Activated CD4-positive, alpha-beta T cell treated with anti-CD3 and anti-CD28 coated beads, Interleukin-2, amount 10 ng/mL, durations not matched to agents 7 days and 5 days (primary cell): ENCODE measurements around the gene ACOT9. TPM values are rescaled to one million over a fixed set of nuclear protein-coding genes. Genes with fewer than 3 reads are reported as not detected.
"Not testable (repeated sequence)": the region's sequence is repeated elsewhere in the genome, so short reads cannot be mapped to it uniquely, and the experiment has no call there.

Experiments used
- CTCF ChIA-PET: fragments of 350-600 bp; sonication (Branson Sonifier 250); formaldehyde crosslinking; loops from one replicate; lab custom pipeline; 2021; ENCODE audit warnings: antibody characterized with exemption; lab: Charles Lee
- POLR2A ChIA-PET: fragments of 350-600 bp; sonication (Branson Sonifier 250); formaldehyde crosslinking; loops from one replicate; lab custom pipeline; 2021; ENCODE audit warnings: antibody characterized with exemption; lab: Charles Lee
- DNase-seq: peaks from one replicate; pipeline ENCODE4 v3.0.0-alpha.2; 2020
- H3K27ac Mint-ChIP-seq: one replicate; pipeline ENCODE4 v1.8.0; 2021; ENCODE audit warnings: mild to moderate bottlenecking, moderate library complexity, mixed read lengths
- H3K27me3 Mint-ChIP-seq: one replicate; pipeline ENCODE4 v1.8.0; 2021; ENCODE audit warnings: mixed read lengths
- H3K36me3 Mint-ChIP-seq: one replicate; pipeline ENCODE4 v1.8.0; 2021; ENCODE audit warnings: low read depth, mixed read lengths
- H3K4me1 Mint-ChIP-seq: one replicate; pipeline ENCODE4 v1.8.0; 2021; ENCODE audit warnings: mixed read lengths
- H3K4me3 Mint-ChIP-seq: one replicate; pipeline ENCODE4 v1.8.0; 2021; ENCODE audit warnings: mild to moderate bottlenecking, moderate library complexity, mixed read lengths
- H3K9me3 Mint-ChIP-seq: one replicate; pipeline ENCODE4 v1.8.0; 2021; ENCODE audit warnings: mixed read lengths
- total RNA-seq, 2 experiments: library from RNA; stranded (reverse); gene quantifications; one replicate each; pipeline ENCODE4 v1.2.3, GENCODE V29; 2021

ACOT9 gene
- total RNA-seq, 2 experiments from 2014 or later = 21.5 to 23.4 TPM

- Mint-ChIP-seq H3K4me1 (peaks cover 11% of the 10 kb centered on the region), H3K36me3 (no peaks in the 10 kb centered on the region), H3K27ac (no peak overlapping the region), H3K9me3 (no peaks in the 10 kb centered on the region), H3K4me3 (no peak overlapping the region), H3K27me3 (no peaks in the 10 kb centered on the region)
- DNase-seq = no peak
- ChIA-PET POLR2A (no interaction called here), CTCF (interaction anchor here (2.9 kb wide), 1 partner anchor 13 kb away, joined by 6 read pairs; no protein-coding TSS in a partner anchor)
These were observed 16.7 kb upstream of the ACOT9 start for GRCh38 chrX:23759821-23760220.

- Mint-ChIP-seq H3K27me3 (no peaks in the 10 kb centered on the region), H3K4me3 (no peak overlapping the region), H3K4me1 (peaks cover 9% of the 10 kb centered on the region), H3K27ac (peak overlapping the region; percentile 5), H3K9me3 (no peaks in the 10 kb centered on the region), H3K36me3 (no peaks in the 10 kb centered on the region)
- peak; percentile 74 for DNase-seq
- CTCF ChIA-PET = interaction anchor here (1.8 kb wide), 1 partner anchor 146 kb away, joined by 7 read pairs; no protein-coding TSS in a partner anchor
- POLR2A ChIA-PET = no interaction called here
These were observed 13.1 kb upstream of the ACOT9 start for GRCh38 chrX:23756165-23756564.

- no peaks in the 10 kb centered on the region for H3K27me3 Mint-ChIP-seq
- H3K27ac Mint-ChIP-seq = no peak overlapping the region
- ChIA-PET CTCF (no interaction called here), POLR2A (no interaction called here)
- DNase-seq = no peak
- no peaks in the 10 kb centered on the region for H3K36me3 Mint-ChIP-seq
- H3K4me3 Mint-ChIP-seq = no peak overlapping the region
- peaks cover 9% of the 10 kb centered on the region for H3K4me1 Mint-ChIP-seq
- H3K9me3 Mint-ChIP-seq = no peaks in the 10 kb centered on the region
These were observed 11.6 kb upstream of the ACOT9 start for GRCh38 chrX:23754664-23755063.

GRCh38 chrX:23752740-23753415 lies 9.8 kb upstream of the ACOT9 start:
- POLR2A ChIA-PET = no interaction called here
- peaks cover 9% of the 10 kb centered on the region for H3K4me1 Mint-ChIP-seq
- no peak overlapping the region for H3K27ac Mint-ChIP-seq
- DNase-seq = no peak
- no peak overlapping the region for H3K4me3 Mint-ChIP-seq
- H3K36me3 Mint-ChIP-seq = no peaks in the 10 kb centered on the region
- H3K9me3 Mint-ChIP-seq = no peaks in the 10 kb centered on the region
- CTCF ChIA-PET = interaction anchor here (1.3 kb wide), 1 partner anchor 149 kb away, joined by 4 read pairs; no protein-coding TSS in a partner anchor
- H3K27me3 Mint-ChIP-seq = no peaks in the 10 kb centered on the region

GRCh38 chrX:23749576-23749975 lies 6.5 kb upstream of the ACOT9 start:
- ChIA-PET POLR2A (no interaction called here), CTCF (no interaction called here)

GRCh38 chrX:23749129-23749528 lies 6.1 kb upstream of the ACOT9 start:
- no peaks in the 10 kb centered on the region for H3K9me3 Mint-ChIP-seq
- H3K4me1 Mint-ChIP-seq = peaks cover 13% of the 10 kb centered on the region
- H3K4me3 Mint-ChIP-seq = no peak overlapping the region
- no peaks in the 10 kb centered on the region for H3K27me3 Mint-ChIP-seq
- no peaks in the 10 kb centered on the region for H3K36me3 Mint-ChIP-seq
- ChIA-PET POLR2A (no interaction called here), CTCF (interaction anchor here (1.2 kb wide), 1 partner anchor 8 kb away, joined by 3 read pairs; no protein-coding TSS in a partner anchor)
- no peak overlapping the region for H3K27ac Mint-ChIP-seq
- DNase-seq = no peak

More at GRCh38 chrX:23749576-23749975, 6.5 kb upstream of the ACOT9 start:
- DNase-seq = no peak
- no peaks in the 10 kb centered on the region for H3K27me3 Mint-ChIP-seq
- H3K4me1 Mint-ChIP-seq = peaks cover 10% of the 10 kb centered on the region
- no peaks in the 10 kb centered on the region for H3K36me3 Mint-ChIP-seq
- H3K9me3 Mint-ChIP-seq = no peaks in the 10 kb centered on the region
- no peak overlapping the region for H3K27ac Mint-ChIP-seq
- H3K4me3 Mint-ChIP-seq = no peak overlapping the region

GRCh38 chrX:23745786-23746185 lies 2.7 kb upstream of the ACOT9 start:
- ChIA-PET CTCF (interaction anchor here (1.0 to 1.4 kb wide), 2 partner anchors 12 to 156 kb away, joined by 3 read pairs; no protein-coding TSS in a partner anchor), POLR2A (no interaction called here)
- no peaks in the 10 kb centered on the region for H3K36me3 Mint-ChIP-seq
- H3K4me3 Mint-ChIP-seq = no peak overlapping the region
- DNase-seq = no peak
- peaks cover 28% of the 10 kb centered on the region for H3K4me1 Mint-ChIP-seq
- H3K27ac Mint-ChIP-seq = peak overlapping the region; percentile 84
- no peaks in the 10 kb centered on the region for H3K27me3 Mint-ChIP-seq
- H3K9me3 Mint-ChIP-seq = no peaks in the 10 kb centered on the region

- H3K36me3 Mint-ChIP-seq, DNase-seq, POLR2A ChIA-PET, H3K9me3 Mint-ChIP-seq, H3K27me3 Mint-ChIP-seq: not testable (repeated sequence)
- Mint-ChIP-seq H3K4me3 (peak overlapping the region; percentile 84), H3K4me1 (peaks cover 30% of the 10 kb centered on the region), H3K27ac (peak overlapping the region; percentile 88)
- CTCF ChIA-PET = interaction anchor here (0.6 kb wide), 1 partner anchor 1062 kb away, joined by 3 read pairs; no protein-coding TSS in a partner anchor
These were observed 521 bp upstream of the ACOT9 start for GRCh38 chrX:23743623-23743971.

- Mint-ChIP-seq H3K36me3 (no peaks in the 10 kb centered on the region), H3K27me3 (no peaks in the 10 kb centered on the region), H3K4me3 (peak overlapping the region; percentile 84), H3K9me3 (no peaks in the 10 kb centered on the region), H3K4me1 (peaks cover 30% of the 10 kb centered on the region), H3K27ac (peak overlapping the region; percentile 89)
- ChIA-PET CTCF (interaction anchor here (0.6 to 2.2 kb wide), 3 partner anchors 9 to 401 kb away, joined by 3 to 7 read pairs (median 3); partner anchors contain the start of gene SAT1), POLR2A (no interaction called here)
- DNase-seq = peak; percentile 13
These were observed 841 bp downstream of the ACOT9 start for GRCh38 chrX:23742174-23742696.

GRCh38 chrX:23737413-23737812 lies 5.7 kb downstream of the ACOT9 start:
- CTCF ChIA-PET = no interaction called here
- H3K4me1 Mint-ChIP-seq = peaks cover 25% of the 10 kb centered on the region
- H3K9me3 Mint-ChIP-seq = no peaks in the 10 kb centered on the region
- no peak overlapping the region for H3K27ac Mint-ChIP-seq
- DNase-seq = no peak
- no peak overlapping the region for H3K4me3 Mint-ChIP-seq
- peaks cover 3% of the 10 kb centered on the region for H3K36me3 Mint-ChIP-seq
- POLR2A ChIA-PET = no interaction called here
- no peaks in the 10 kb centered on the region for H3K27me3 Mint-ChIP-seq

- H3K36me3 Mint-ChIP-seq = peaks cover 9% of the 10 kb centered on the region
- ChIA-PET POLR2A (no interaction called here), CTCF (no interaction called here)
- H3K9me3 Mint-ChIP-seq = no peaks in the 10 kb centered on the region
- H3K27me3 Mint-ChIP-seq = no peaks in the 10 kb centered on the region
- H3K4me1 Mint-ChIP-seq = peaks cover 25% of the 10 kb centered on the region
- H3K4me3 Mint-ChIP-seq = no peak overlapping the region
- H3K27ac Mint-ChIP-seq = no peak overlapping the region
- DNase-seq = no peak
These were observed 7.0 kb downstream of the ACOT9 start for GRCh38 chrX:23736030-23736429.

GRCh38 chrX:23732704-23733103 lies 10.4 kb downstream of the ACOT9 start:
- peaks cover 23% of the 10 kb centered on the region for H3K4me1 Mint-ChIP-seq
- DNase-seq = no peak
- peak overlapping the region; percentile 81 for H3K27ac Mint-ChIP-seq
- peak overlapping the region; percentile 9 for H3K4me3 Mint-ChIP-seq
- ChIA-PET CTCF (no interaction called here), POLR2A (no interaction called here)
- no peaks in the 10 kb centered on the region for H3K27me3 Mint-ChIP-seq
- peaks cover 17% of the 10 kb centered on the region for H3K36me3 Mint-ChIP-seq
- H3K9me3 Mint-ChIP-seq = no peaks in the 10 kb centered on the region

- Mint-ChIP-seq H3K4me3 (no peak overlapping the region), H3K27ac (no peak overlapping the region), H3K27me3 (no peaks in the 10 kb centered on the region), H3K4me1 (peaks cover 23% of the 10 kb centered on the region), H3K9me3 (no peaks in the 10 kb centered on the region), H3K36me3 (peaks cover 17% of the 10 kb centered on the region)
- POLR2A ChIA-PET = no interaction called here
- CTCF ChIA-PET = no interaction called here
- DNase-seq = no peak
These were observed 11.1 kb downstream of the ACOT9 start for GRCh38 chrX:23731951-23732350.
